PC-9 (cell line): ENCODE measurements around the gene POFUT2. TPM values are rescaled to one million over a fixed set of nuclear protein-coding genes. Genes with fewer than 3 reads are reported as not detected.

Experiments
- BruUV-seq: library from RNA; stranded (reverse); fragments of 400-500 nt; replicated peaks from 2 replicates; lab custom pipeline; 2021; lab: Mats Ljungman, UMichigan
- CTCF ChIA-PET: fragments of 300-600 bp; sonication (Branson Sonifier 250); formaldehyde crosslinking; loops from one replicate; lab custom pipeline; 2022; ENCODE audit warnings: antibody characterized with exemption; lab: Charles Lee
- POLR2A ChIA-PET: fragments of 300-600 bp; sonication (Branson Sonifier 250); formaldehyde crosslinking; loops from one replicate; lab custom pipeline; 2022; ENCODE audit warnings: antibody characterized with exemption; ENCODE audit not compliant: unreplicated experiment; lab: Charles Lee
- DNase-seq, 2 experiments: peaks; one replicate each; pipeline versions ENCODE4 v3.0.0 to v3.0.0-alpha.2; 2015 to 2022; ENCODE audit warnings: mixed read lengths in 1 of 2
- H2AFZ ChIP-seq: fragments of 200-600 bp; sonication (generic); 2 replicates; pipeline ENCODE4 v1.8.1; 2017; ENCODE audit warnings: antibody characterized with exemption
- H3F3A ChIP-seq: fragments of 200-600 bp; sonication (generic); 2 replicates; pipeline ENCODE4 v1.8.1; 2017; ENCODE audit warnings: antibody characterized with exemption, mild to moderate bottlenecking, low read depth; ENCODE audit not compliant: insufficient read depth
- H3K27ac ChIP-seq: fragments of 200-600 bp; sonication (generic); 2 replicates; pipeline ENCODE4 v1.6.1; 2016; ENCODE audit warnings: mixed run types
- H3K27me3 ChIP-seq: fragments of 200-600 bp; sonication (generic); 2 replicates; pipeline ENCODE4 v1.6.1; 2016; ENCODE audit warnings: low read depth, mixed run types; ENCODE audit not compliant: insufficient read depth
- H3K36me3 ChIP-seq: fragments of 200-600 bp; sonication (generic); 2 replicates; pipeline ENCODE4 v1.6.1; 2016; ENCODE audit warnings: low read depth, mixed run types
- H3K4me1 ChIP-seq: fragments of 200-600 bp; sonication (generic); replicated peaks from 2 replicates; pipeline ENCODE4 v1.6.1; 2016; ENCODE audit warnings: mixed run types; ENCODE audit not compliant: insufficient read depth
- H3K4me2 ChIP-seq: fragments of 200-600 bp; sonication (generic); 2 replicates; pipeline ENCODE4 v1.6.1; 2017; ENCODE audit warnings: mixed run types
- H3K4me3 ChIP-seq: fragments of 200-600 bp; sonication (generic); 2 replicates; pipeline ENCODE4 v1.6.1; 2016; ENCODE audit warnings: mixed run types
- H3K79me2 ChIP-seq: fragments of 200-600 bp; sonication (generic); 2 replicates; pipeline ENCODE4 v1.6.1; 2017; ENCODE audit warnings: low read depth, mixed run types
- H3K9me2 ChIP-seq: fragments of 200-600 bp; sonication (generic); 2 replicates; pipeline ENCODE4 v1.8.1; 2017; ENCODE audit warnings: mild to moderate bottlenecking; ENCODE audit not compliant: insufficient read depth
- H3K9me3 ChIP-seq: fragments of 200-600 bp; sonication (generic); 2 replicates; pipeline ENCODE4 v1.8.1; 2016; ENCODE audit warnings: low read depth; ENCODE audit not compliant: insufficient read depth
- H4K20me1 ChIP-seq: fragments of 200-600 bp; sonication (generic); 2 replicates; pipeline ENCODE4 v1.8.1; 2017; ENCODE audit not compliant: insufficient read depth
- CTCF ChIP-seq: fragments of 200-600 bp; sonication (generic); conservative IDR thresholded peaks from 2 replicates; pipeline ENCODE4 v1.6.1; 2017; ENCODE audit warnings: mixed run types, antibody characterized with exemption, mild to moderate bottlenecking, moderate library complexity
- EZH2 ChIP-seq: fragments of 200-600 bp; sonication (generic); IDR thresholded peaks from 2 replicates; pipeline ENCODE4 v1.8.0; 2017; ENCODE audit warnings: antibody characterized with exemption, low read depth
- intact Hi-C: fragments of 100-400 bp; cut with micrococcal nuclease; formaldehyde crosslinking; loops from one replicate; pipeline ENCODE4 v1.10.0; 2022; ENCODE audit not compliant: unreplicated experiment
- total RNA-seq: library from RNA; stranded (reverse); gene quantifications from 2 replicates; pipeline ENCODE4 v1.2.3, GENCODE V29; 2021

Gene POFUT2
- total RNA-seq, 1 experiment from 2014 or later: 32.6 TPM

- Histone ChIP-seq H3K4me1 (no peaks in the 10 kb centered on the region), H3K9me2 (no peaks in the 10 kb centered on the region), H3K79me2 (no peaks in the 10 kb centered on the region), H3K9me3 (no peaks in the 10 kb centered on the region), H3K4me2 (no peak overlapping the region), H3K27me3 (no peaks in the 10 kb centered on the region), H3K27ac (no peak overlapping the region), H3K36me3 (no peaks in the 10 kb centered on the region), H2AFZ (no peak overlapping the region), H3F3A (no peaks in the 10 kb centered on the region; the same call in 1 of the 2 replicates), H4K20me1 (no peaks in the 10 kb centered on the region), H3K4me3 (no peak overlapping the region)
- BruUV-seq: no TSS peak
- POLR2A ChIA-PET: no interaction called here
- intact Hi-C loops: no loop called here
- no peak for TF ChIP-seq EZH2
- TF ChIP-seq CTCF: no peak
- DNase-seq: no peak
- CTCF ChIA-PET: no interaction called here
Measured at GRCh38 chr21:45335761-45336534, 48.3 kb upstream of the POFUT2 start.

- Histone ChIP-seq H2AFZ (no peak overlapping the region), H3K27me3 (no peaks in the 10 kb centered on the region), H3K4me3 (no peak overlapping the region), H4K20me1 (no peaks in the 10 kb centered on the region), H3K4me2 (no peak overlapping the region), H3K9me3 (no peaks in the 10 kb centered on the region), H3F3A (no peaks in the 10 kb centered on the region; the same call in 1 of the 2 replicates), H3K4me1 (peaks cover 6% of the 10 kb centered on the region), H3K27ac (no peak overlapping the region), H3K9me2 (no peaks in the 10 kb centered on the region), H3K36me3 (no peaks in the 10 kb centered on the region), H3K79me2 (no peaks in the 10 kb centered on the region)
- DNase-seq: no peak
- CTCF ChIA-PET: no interaction called here
- TF ChIP-seq CTCF (no peak), EZH2 (no peak)
- POLR2A ChIA-PET: no interaction called here
- no TSS peak for BruUV-seq
- intact Hi-C loops: no loop called here
Measured at GRCh38 chr21:45335151-45335760, 47.6 kb upstream of the POFUT2 start.

DNA sequence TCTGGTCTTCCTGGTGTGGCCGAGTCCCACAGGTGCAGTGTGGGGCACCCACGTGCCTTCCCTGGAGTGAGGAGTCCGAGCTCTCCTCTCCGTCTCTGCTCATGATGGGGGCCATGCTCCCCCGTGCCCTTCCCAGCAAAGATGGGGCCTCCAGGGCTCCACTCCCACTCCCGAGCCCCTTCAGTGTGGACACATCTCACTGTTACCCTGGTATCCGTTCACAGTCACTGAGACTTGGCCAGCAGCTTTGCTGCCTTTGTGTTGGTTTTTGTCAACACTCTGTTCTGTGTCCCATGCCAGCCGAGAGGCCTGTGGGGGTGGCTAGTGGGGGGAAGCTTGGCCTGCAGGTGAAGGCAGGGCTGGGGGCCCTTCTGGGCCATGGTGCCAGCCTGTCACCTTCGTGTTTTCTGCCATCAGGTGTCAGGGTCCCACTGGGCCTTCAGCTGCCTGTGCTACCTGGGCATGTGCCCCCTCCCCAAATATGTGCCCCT lies 46.9 kb upstream of the POFUT2 start:
- H2AFZ ChIP-seq: no peak overlapping the region
- ChIA-PET CTCF (no interaction called here), POLR2A (no interaction called here)
- H3K4me1 ChIP-seq: peaks cover 11% of the 10 kb centered on the region
- no peaks in the 10 kb centered on the region for H3K9me2 ChIP-seq
- H3K4me3 ChIP-seq: no peak overlapping the region
- BruUV-seq: no TSS peak
- no peak for DNase-seq
- TF ChIP-seq EZH2 (no peak), CTCF (no peak)
- no peaks in the 10 kb centered on the region for H3K27me3 ChIP-seq
- no peak overlapping the region for H3K4me2 ChIP-seq
- H3K9me3 ChIP-seq: no peaks in the 10 kb centered on the region
- H3K79me2 ChIP-seq: no peaks in the 10 kb centered on the region
- peaks cover 4% of the 10 kb centered on the region; the same call in 1 of the 2 replicates for H3F3A ChIP-seq
- H4K20me1 ChIP-seq: no peaks in the 10 kb centered on the region
- H3K36me3 ChIP-seq: no peaks in the 10 kb centered on the region
- intact Hi-C loops: no loop called here
- no peak overlapping the region for H3K27ac ChIP-seq
